GM19328 (cell line): ENCODE measurements around the gene IGFBP5.

Experiments used
- ATAC-seq: cut with Tn5 transposase; IDR thresholded peaks from one replicate; pipeline ENCODE4 v1.9.1; 2021; ENCODE audit warnings: mild to moderate bottlenecking, moderate library complexity; ENCODE audit not compliant: unreplicated experiment

Gene IGFBP5

DNA sequence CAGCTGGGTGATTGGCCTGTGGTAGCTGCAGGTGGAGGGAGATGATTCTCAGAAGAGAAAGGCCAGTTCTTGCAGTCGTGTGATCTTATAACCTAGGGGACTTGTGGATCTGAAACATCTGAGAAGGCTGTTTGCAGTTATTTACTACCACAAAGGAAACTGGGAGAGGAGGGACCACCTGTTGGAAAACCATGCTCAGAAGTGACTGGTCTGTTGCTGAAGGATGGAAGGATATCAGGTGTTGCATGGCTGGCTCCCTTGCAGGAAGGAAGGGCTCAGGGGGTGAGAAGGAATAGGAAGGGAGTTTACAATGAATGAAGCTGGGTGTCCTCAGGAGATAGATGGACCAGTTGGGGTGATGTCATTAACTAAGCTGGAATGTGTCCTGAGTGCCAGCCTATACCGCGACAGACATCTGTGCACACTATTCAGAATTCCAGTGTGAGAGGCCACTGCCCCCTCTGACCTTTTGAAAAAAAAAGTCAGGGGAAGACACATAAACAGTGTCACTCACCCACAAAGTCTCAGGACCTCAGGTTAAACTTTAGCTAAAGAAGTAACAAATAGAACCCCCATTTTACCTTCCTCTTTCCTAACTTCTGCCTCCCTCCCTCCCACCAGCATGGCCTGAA lies 44.6 kb downstream of the IGFBP5 start:
- no peak for ATAC-seq

DNA sequence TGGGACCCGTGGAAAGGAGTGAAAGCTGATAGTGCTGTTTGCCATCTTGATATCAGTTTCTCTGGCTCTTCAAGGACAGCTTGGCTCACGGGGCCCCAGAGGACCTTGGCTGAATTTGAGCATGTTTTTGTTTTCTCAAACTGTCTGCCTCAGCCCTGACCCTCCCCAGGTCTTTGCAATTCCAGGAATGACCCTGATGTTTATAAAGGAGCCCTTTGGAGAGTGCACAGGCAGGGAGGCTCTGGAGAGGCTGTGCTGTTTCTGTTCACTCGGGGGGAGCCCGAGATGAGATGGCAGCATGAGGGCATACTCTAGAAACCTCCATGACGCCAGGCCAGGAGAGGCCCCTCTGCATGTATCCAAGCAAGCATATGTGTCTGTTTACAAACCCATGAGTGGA lies 45.8 kb downstream of the IGFBP5 start:
- ATAC-seq: no peak

DNA sequence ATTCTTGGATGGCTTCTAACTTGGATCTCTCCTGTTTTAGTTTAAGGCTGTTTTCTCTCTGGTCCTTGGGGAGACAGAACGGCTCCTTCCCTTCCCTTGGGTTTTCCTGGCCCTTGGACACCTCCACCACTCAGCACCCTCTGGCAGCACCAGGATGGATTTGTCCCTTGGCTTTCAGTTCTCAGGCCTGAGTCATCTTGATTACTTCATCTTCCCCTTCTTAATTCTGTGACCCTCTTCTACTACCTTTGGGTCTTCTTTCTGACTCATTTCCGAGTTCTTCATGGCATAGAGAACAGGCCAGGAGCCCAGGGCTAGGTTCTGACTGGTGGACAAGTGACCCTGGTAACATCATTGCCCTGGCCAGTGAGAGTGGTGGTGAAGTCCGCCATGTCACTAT lies 47.2 kb downstream of the IGFBP5 start:
- ATAC-seq: no peak

DNA sequence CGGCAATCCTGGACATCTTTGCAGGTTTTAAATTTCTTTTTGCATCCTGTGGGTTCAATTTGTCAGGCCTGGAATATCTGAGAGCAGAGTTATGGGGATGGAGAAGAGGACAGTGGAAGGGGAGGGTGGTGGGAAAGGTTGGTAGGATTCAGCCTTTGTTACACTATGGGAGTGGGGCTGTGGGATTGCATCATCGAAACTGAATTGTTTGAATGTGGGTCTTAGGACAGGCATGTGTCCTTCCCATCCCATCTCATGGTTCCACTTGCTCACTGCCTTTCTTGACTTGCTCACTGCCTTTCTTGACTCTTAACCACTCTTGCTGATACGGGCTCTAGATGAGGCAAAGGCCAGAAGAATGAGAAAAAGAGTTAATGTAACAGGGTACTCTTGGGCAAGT lies 49.2 kb downstream of the IGFBP5 start:
- ATAC-seq: no peak

DNA sequence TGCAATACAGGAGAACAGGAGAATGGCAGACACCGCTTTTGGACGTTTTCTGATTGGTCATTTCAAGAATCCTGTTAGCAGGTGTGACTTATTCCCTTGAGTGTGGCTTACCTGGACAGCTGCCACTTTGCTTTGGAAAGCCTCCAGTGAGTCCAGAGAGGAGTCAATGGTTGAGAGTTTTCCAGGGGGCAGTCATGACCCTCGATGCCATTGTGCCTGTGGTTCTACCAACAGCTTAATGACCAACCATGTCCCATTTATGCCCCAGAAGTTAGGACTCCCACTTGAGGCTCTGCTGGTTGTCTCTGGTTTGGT lies 49.8 kb downstream of the IGFBP5 start:
- no peak for ATAC-seq

DNA sequence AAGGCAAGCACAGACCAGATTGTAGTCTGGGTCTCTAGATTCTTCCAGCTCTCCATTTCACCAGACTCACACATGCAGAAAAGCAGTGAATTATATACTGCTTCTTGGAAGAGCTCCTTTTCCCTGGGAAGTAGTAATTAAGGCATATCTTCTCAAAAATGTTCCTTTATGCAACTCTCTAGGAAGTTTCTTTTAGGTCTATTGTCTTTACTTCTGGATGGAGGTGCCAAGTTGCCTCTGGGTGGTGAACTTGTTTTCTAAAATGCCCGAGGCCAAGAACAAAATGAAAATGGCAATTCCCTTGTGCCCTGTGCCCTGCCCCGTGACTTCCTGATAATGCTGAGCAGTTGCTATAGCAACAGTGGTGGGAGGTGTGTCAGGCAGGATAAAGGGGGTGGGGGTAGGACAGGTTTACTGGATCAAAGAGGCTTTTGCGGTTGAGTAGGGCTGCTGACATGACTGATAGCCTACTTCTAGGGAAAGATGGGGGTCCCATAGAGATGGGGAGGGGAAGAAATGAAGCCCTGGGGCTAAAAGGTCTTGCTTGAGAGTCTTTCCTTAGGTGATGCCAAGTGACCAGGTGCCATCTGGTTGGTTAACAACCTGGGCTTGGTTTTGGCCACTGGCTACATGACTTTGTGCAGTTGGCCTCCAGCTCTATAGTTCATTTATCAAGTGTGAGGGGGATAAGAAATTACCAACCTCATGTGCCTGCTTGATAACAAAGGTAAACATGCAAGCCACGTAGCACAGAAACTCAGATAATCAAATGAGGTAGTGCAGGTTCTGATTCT lies 50.3 kb downstream of the IGFBP5 start:
- no peak for ATAC-seq

DNA sequence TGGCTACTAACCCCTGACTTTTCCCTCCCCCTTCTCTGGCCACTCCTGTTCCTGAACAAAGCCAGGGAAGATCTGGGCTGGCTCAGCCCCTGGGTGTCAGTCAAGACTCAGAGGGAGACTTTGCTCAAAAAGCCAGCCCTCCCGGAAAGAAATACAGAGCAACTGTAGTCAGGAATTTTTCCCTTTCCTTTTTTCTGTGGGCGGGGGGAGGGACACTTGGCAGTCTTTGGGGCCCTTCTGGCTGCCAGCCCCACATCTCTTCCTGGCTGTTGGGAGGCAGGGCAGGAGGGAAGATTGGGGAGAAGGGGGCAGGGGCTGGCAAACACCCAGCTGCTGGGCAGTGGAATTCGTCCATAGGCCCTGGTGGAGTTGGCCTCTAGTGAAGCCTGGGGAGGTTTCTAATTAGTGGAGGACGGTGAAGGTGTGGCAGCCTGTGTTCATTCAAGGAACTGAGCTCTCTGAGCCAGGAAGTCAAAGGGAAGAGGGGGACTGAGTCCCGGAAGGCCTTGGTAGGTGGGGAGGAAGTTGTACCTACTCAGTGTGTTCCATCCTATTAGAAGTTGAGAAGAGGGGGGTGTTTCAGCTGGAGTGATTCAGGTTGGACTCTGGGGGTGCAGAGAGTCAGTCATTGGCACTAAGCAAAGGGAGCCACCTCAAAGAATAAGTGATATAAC lies 51.2 kb downstream of the IGFBP5 start:
- ATAC-seq: no peak

DNA sequence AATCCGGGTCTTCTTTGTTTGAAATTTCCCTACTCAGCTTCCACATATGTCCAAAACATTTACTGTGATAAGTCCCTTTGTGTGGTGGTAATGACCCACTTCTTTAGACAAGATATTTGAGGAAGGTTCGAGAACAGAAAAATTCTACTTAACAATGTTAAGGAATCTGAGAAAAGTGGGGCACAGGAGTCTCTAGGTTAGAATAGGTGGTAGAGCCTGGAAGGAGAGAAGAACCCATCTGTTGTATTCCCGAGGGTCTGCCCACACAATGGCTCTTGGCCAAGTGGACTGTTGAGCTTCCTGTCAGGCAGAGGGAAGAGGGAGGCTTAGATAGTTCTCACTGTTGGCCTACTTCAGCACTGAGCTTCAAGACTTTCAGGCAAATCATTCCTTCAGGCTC lies 57.9 kb downstream of the IGFBP5 start:
- no peak for ATAC-seq

DNA sequence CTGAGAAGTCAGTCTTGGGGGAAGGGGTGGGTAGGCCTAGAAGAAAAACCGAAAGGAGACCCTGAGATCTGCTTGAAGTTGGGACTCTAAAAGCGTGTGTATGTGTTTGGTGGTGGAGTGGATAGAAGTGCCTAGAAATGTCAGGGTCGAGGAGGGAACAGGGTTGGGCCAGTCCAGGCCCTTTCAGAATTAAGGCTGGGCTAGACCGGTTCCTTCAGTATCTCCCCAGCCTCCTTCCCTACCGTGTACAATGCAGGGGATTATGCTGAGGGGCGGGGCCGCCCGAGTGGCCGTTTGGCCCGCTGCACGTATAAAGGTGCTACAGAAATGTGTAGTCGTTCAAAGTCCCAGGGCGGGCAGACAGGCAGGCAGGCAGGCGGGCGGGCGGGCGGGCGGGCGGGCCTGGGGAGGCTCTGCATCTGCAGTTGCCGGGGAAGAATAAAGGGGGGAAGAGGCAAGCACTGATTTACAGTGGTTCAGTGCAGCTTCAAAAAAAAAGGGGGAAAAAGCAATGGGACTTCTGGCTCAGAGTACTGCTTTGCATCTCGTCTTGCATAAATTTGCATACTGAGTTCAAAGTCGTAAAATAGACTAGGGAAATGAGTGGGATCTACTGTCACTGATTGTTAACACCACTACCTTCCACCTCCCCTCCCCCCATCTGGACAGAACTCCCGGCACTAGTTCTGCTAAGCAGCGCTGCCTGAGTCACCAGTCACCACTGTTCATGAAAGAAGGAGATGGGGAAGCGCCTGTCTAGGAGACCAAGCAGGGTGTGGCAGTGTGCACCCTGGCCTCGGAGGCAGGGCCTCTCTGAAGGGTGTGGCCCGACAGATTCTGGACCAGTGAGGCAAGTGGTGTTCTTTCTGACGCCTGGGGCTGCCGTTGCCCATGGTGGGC lies 58.5 kb downstream of the IGFBP5 start:
- ATAC-seq: no peak

DNA sequence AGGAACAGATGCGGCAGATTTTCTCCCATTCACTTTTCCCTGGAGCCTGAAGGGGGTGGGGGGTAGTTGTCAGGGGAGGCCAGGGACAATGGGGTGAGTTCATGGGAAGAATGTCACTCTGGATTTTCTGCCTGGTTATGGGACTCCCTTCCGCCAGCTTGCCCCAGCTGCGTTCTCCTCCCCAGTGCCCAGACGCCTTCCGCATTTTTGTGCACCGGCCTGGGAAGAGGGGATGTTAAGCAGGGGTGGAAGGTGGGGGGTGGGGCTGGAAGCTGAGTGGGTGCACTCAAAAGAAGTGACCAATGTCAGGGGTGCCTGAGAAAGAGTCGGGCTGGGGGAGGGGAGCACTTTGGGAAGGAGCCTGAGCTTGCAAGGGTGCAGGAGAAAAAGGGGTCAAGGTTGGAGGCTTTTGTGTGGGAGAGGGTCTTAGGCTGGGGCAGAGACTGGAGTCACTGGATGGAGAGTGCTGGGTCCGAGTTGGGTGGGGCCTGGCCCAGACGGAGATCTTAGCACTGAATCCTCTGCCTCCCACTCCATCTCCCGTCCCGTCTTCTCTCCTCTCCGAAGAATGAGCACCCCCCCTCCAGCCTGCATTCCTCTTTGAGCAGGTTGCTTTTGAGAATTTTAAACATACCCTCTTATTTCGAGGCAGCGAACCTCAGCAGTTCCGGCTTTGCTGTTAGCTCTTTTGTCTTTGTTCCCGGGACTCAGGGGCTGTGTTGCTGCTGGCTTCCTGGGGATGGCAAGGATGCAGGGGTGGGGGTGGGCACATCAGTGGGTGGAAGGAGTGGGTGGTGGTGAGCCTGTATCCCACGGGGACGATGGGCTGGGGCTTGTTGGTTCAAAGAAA lies 59.4 kb downstream of the IGFBP5 start:
- ATAC-seq: no peak

DNA sequence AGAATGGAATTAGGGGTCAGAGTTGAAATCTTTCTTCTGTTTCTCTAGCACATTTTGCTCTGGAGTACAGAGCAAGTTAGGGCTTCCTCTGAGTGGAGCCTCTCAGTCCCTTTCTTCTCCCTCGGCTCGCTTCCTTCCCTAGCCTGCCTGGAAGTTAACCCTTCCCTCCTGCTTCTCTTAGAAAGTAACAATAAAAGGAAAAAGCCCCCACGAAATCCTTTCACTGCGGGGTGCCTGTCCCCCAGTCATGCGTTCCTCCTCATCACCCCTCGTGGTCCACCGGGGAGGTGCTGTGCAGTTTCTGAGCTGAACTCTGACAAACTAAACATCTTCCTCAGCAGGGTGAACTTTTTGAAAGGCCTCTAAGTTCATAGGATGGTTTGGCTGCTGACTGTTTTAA lies 60.2 kb downstream of the IGFBP5 start:
- ATAC-seq: no peak

DNA sequence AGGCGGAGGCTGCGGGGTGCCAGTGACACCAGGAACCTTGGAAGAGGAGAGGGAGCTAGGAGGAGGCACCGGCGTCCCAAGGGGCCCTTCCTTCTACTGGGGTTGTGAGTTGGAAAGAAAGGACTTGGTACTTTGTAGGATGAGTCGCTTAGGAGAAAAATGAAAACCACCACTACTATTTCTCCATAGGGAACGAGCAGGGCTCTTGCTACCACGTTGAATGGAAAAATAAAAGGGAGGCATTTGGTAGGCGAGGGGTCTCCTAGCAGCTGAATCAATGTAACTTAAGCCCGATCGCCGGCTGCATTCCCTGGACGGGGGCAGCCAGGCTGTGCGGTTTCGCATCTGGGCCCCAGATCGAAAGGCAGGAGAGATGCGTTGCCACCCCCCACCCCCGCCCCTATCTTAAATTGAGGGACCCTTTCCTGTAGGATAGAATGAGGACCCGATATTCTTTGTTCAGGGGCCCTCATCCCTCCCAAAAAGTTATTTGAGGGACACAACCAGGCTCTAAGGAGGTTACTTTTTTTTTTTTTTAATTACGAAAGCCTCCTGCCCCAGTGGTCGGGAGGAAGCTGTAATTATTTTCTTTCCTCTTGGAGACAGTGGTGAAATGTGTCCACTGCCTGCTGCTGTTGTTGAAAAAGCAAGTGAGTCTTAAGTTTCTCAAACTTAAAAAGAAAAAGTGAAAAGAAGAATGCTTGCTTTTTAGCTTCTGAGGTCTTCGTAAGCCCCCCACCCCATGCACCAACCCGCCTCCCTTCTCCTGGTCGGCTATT lies 60.8 kb downstream of the IGFBP5 start:
- ATAC-seq: no peak

DNA sequence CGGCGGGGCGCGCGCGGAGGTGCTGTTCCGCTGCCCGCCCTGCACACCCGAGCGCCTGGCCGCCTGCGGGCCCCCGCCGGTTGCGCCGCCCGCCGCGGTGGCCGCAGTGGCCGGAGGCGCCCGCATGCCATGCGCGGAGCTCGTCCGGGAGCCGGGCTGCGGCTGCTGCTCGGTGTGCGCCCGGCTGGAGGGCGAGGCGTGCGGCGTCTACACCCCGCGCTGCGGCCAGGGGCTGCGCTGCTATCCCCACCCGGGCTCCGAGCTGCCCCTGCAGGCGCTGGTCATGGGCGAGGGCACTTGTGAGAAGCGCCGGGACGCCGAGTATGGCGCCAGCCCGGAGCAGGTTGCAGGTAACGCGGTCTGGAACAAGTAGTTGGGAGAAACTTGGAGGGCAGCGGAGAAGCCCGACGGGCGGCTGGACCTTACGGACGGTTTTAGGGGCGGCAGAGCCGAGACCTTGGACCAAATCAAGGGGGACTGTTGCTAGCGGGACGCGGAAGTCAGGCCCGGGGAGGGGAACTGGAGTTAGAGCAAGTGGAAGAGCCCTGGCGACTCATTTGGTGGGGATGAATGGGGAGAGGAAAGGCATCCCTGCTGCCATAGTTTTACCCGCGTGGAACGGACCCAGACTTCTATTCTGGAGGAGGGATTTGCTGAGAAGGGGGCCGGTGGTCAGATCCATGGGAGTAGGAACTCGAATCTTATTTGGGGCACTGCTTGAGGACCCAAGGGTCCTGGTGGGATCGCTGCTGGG lies 61.6 kb downstream of the IGFBP5 start:
- no peak for ATAC-seq

DNA sequence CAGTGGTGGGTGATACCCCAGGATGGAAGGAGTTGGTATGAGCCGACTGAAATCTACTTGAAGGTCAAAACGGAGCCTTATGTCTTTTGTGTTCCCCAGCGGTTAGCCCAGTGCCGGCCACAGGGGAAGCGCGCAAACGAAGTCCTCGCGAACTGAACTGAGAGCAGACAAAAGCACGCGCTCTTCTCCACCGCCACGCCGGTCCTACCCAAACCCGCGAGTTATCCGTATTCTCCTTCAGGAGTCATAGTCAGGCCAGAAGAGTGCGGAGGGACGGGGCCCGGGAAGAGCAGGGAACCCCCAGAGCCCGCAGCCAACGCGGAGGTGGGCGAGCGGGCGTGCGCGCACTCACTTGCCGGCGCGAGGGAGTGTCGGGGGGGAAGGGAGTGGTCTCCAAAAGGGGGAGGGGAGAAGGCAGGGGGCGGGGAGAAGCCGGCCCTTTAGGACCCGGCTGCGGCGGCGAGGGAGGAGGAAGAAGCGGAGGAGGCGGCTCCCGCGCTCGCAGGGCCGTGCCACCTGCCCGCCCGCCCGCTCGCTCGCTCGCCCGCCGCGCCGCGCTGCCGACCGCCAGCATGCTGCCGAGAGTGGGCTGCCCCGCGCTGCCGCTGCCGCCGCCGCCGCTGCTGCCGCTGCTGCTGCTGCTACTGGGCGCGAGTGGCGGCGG lies 62.3 kb downstream of the IGFBP5 start, which contains the start of gene IGFBP2:
Gene IGFBP2 (plus strand): TSS at position 469 of the 664 bp plus-strand sequence. CDS start 104 bp downstream, at position 573.
- ATAC-seq: no peak

DNA sequence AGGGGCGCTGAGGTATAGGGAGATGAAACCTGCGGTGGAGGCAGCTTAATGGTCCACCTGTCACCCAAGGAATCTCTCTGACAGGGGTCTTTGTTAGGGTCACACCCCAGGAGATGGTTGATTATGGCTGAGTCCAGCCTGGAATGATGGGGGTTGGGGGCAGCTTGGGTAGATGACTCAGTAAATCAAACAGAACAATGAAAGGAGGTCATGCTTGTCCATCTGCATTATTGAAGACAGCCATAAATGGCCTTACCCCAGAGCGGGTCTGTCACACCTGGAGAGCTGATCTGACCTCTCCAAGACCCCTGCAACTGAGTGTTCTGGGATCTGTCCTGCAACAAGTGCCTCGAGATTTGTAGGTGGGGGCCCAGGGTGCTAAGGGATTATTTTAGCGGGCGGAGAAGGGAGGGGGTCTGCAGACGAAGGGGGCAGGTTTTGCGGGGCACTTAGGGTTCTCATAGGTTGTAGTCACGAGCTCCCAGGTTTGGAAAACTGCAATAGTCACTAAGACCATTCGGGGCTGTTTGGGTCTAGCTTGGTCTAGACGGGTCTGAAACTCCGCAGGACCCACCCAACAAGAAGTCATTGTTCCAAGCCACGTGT lies 62.9 kb downstream of the IGFBP5 start:
- ATAC-seq: no peak

DNA sequence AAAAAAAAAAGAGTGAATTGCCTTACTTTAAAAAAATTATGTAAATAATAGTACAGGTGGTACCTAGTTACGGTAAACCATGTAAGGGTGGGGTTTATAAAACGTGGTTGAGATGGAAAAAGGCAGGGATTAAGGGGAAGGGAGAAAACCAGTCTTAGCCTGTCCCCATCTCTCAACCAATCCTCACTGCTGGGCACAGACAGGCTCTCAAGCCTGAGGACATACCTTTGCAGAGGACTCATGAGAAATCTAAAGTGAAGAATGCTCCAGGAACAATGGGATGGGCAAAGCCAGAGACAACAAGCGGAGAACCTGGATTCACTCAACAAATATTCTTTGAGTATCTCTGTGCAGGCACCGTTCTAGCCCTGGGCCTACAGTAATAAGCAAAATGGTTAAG lies 65.6 kb downstream of the IGFBP5 start:
- ATAC-seq: no peak

DNA sequence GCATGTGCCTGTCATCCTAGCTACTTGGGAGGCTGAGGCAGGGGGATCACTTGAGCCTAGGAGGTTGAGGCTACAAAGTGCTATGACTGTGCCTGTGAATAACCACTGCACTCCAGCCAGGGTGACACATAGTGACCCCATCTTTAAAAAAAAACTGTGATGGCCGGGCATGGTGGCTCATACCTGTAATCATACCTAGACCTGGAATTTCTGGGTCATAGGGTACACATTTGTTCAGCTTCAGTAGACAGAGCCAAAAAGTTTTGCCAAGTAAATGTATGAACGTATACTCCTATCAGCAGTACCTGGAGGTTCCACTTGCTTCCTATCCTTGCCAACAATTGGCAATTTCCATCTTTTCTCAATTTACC lies 68.5 kb downstream of the IGFBP5 start:
- ATAC-seq: no peak
